Fibroblast of upper back skin (primary cell): Measurements from ENCODE around the gene CAMTA1.
A peak's percentile ranks its signal among the peaks of the same experiment; 100 is the strongest.

Experiments used
- DNase-seq: peaks from one replicate; pipeline ENCODE4 v3.0.0-alpha.2; 2013

CAMTA1 gene

DNA sequence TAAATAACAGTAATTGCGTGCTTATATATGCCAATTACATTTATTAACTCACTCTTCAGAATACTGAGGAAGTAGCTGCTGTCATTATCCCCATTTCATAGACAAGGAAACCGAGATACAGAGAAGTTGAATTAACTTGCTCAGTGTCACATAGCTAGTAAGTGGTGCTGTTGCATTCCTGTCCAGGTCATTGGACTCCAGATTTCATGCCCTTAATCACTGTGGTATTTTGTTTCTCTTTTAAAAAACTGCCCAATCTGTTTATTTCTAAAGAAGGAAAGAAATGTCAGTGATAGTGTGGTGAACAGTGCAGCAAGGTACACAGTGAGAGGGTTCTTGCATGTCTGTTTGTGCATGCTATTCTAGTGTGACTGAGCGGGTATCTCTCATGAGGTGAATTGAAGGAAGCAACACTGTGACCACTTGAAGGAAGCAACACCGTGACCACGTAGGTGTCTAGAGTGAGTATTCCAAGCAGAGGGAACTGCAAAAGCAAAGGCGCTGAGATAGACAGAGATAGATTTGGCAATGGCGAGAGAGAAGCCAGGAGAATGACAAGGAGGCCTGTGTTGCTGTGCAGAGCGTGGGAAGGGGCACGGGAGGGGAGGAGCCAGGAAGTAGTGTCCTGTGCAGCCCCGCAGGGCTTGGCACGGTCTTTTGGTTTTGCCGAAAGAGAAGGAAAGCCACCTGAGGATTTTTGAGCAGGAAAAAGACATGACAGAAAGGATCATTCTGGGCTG, 95.9 kb downstream of the CAMTA1 start:
- DNase-seq, result no peak

GRCh38 chr1:6882414-6882813, 97.2 kb downstream of the CAMTA1 start:
- no peak for DNase-seq

GRCh38 chr1:6884652-6885153, 99.4 kb downstream of the CAMTA1 start:
- DNase-seq, result no peak

DNA sequence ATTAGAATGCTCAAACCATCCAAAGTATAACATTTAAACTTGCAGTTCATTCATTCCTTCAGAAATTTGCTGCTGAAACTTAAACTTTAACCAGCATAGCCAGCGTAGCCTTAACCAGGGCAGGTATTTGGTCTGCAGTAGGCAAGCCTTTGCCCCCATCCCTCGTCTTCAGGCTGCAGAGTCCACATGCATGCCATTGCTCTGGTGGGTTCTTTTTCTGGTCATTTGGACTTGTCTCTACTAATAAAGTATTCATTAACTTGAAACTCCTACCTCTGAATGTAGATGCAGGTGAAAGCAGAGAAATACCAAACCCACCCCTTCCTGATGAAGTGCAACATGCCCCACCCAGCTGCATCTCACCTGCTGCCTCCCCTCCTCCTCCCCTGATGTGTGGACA, 100.2 kb downstream of the CAMTA1 start:
- DNase-seq, result no peak

- DNase-seq, result no peak
Observed at GRCh38 chr1:6886523-6886922, 101.3 kb downstream of the CAMTA1 start.

GRCh38 chr1:6888268-6888667, 103.0 kb downstream of the CAMTA1 start:
- peak; percentile 50 for DNase-seq

- no peak for DNase-seq
Observed at GRCh38 chr1:6888870-6889269, 103.6 kb downstream of the CAMTA1 start.

DNA sequence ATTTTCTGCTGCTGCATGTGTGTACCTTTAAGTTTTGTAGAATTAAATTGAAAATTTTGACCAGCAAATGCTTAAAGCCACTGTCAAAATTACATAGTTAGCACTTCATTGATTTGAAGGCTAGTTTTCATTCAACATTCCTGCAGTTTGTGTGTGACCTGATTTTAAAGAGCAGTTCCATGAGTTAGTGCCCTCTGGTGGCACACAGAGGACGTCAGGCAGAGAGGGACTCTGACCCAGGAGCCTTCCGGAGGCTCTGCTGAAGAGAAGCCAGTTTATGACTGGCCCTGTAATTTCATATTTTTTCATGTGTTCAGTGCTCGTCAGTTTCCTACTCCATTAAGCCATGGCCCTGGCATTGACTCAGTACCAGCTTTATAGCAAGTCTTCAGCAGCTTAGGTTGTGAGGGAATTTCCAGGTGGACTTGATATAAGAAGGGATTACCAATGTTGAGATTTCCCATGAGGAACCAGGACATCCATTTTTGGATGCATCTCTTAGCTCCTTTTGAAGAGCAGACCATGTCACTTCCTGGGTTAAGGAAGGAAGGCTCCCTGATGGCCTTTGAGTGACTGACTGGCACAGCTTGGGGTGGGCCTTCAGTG, 104.7 kb downstream of the CAMTA1 start:
- DNase-seq, result peak; percentile 60

- no peak for DNase-seq
Observed at GRCh38 chr1:6890686-6891085, 105.4 kb downstream of the CAMTA1 start.

GRCh38 chr1:6891781-6892579, 106.7 kb downstream of the CAMTA1 start:
- DNase-seq, result no peak

DNA sequence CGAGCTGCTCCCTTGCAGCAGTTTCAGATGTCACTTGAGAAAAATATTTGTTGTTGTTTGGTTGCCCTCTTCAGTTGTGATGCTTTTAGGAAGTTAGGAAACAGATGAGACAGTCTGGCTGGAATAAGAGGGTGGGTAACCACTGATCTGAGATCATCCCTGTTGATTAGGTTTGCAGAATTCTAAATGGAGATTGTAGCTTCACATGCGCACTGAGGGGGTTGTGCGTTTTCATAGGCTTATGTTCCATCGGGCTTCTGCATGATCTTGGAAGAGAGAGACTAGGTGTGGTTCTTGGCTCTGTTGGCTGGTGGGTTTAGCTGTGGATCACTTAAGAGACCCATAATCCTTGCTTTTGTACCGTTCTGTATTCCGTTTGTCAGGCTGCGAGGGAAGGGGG, 108.1 kb downstream of the CAMTA1 start:
- no peak for DNase-seq

DNA sequence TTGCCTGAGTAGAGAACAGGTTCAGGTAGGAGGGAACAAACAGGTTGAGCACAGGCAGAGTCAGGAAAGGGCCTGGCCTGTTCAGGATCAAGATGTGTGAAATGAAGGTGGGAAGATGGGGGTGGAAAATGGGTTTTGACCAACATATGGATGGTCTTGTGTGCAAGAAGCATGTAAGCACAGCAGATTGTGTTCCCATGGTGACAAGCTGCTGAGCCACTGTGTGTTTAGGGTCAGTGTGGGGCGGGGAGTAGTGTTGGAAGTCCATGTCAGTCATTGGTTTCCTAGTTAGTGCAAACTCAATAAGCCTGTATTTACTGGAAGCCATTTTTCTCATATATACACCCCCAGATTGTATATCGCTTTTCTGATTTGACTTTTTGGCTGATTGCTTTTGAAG, 111.9 kb downstream of the CAMTA1 start:
- no peak for DNase-seq

- peak; percentile 22 for DNase-seq
Observed at GRCh38 chr1:6898974-6899539, 113.8 kb downstream of the CAMTA1 start.

- DNase-seq, result no peak
Observed at GRCh38 chr1:6899621-6900020, 114.4 kb downstream of the CAMTA1 start.

GRCh38 chr1:6902153-6902552, 116.9 kb downstream of the CAMTA1 start:
- DNase-seq, result no peak

GRCh38 chr1:6904476-6905170, 119.4 kb downstream of the CAMTA1 start:
- no peak for DNase-seq

- DNase-seq, result no peak
Observed at GRCh38 chr1:6905331-6905730, 120.1 kb downstream of the CAMTA1 start.

GRCh38 chr1:6905790-6906189, 120.5 kb downstream of the CAMTA1 start:
- no peak for DNase-seq

DNA sequence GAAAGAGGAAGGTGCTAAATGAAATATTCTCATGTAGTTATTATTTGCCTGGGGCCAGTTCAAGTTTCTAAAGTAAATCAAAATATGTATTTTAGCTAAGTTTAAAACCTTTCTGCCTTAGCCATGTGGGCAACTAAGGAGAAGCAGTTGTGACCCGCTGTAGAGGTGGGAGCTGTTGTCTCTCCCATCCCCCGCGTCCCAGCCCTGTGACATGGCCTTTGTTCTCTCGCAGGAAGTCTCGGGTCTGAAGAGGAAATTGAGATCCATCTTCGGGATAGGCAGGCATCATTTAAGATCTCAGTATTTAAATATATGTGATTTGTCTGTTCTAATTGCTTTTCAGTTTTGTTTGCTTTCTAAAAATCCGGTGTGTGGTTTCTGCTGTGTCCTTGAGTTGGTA, 121.5 kb downstream of the CAMTA1 start:
- DNase-seq, result no peak

DNA sequence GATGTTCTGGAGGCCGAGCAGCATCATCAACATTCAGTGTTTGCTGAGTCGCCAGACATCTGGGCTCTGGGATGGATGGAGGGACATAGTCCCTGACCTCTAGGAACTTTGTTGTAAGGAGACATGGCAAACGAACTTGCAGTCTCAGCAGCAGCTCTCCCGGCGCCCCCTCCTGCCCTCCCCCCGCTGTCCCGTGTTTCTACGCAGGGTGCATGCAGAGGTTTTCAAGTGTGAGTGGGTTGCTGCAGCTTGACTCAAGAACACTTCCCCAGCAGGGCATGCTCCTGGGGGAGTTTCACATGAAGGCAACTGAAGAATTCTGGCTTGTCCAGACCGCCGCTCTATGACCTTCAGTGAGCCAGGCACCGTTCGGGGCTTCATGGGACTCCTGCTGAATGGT, 121.9 kb downstream of the CAMTA1 start:
- DNase-seq, result no peak

DNA sequence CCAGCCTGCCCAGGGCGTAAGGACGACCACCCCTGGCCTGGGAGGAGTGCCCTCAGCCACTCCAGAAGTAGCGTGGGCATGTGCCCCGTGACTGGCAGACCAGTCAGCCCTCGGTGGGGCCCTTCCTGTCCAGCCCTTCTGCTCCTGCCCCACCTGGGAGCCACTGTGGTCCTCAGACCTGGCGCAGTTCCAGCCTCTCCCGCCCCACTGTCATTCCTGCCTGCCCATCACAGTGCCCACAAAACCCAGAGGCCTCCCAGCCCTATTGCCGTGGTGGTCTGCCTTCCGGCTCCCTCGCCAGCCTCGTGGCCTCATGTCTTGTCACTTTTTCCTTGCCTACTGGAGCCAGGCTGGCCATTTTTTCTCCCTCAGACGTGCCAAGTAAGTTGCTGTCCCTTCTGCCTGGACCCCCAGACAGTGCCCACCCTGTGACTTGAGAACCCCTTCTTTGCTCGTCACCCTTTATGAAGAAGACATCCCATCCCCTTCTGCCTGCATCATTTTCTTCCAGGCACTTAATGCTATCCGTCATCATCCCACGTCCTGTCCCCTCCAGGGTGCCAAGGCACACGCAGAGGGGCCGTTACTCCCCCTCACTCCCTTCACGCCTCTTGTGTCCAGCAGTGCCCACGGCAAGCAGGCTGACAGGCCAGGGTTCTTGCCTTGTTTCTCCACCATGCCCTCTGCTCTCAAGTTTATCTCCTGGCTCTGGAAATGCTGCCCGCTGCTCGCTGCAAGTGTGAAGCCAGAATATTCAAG, 122.6 kb downstream of the CAMTA1 start:
- no peak for DNase-seq

DNA sequence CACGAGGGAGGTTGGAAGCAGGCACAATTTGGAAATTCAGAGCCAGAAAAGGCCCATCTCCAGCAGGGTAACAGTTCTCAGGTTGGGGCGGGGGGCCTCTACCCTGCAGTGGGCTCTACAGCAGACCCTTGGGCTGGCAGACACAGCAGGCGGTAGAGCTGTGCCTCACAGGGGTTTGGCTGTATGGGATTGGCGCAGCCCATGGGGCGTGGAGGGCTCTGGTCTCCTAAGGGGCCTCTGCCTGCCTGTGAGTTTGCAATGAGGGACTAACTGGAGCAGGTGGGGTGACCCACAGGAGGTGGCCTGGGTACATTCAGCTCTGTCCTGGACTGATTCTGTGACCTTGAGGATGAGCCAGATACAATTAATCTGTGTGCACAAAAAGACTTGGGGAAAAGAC, 124.1 kb downstream of the CAMTA1 start:
- DNase-seq, result no peak
